Trophoblast cell (in vitro differentiated cells and primary cell): ENCODE results near the gene RASSF5.

Experiments
- DNase-seq, 2 donors: peaks; one replicate each; pipeline ENCODE4 v3.0.0-alpha.2; 2016
- H2AFZ ChIP-seq: 2 replicates; pipeline ENCODE4 v1.6.1; 2013; ENCODE audit warnings: low read length, moderate library complexity, mild to moderate bottlenecking; ENCODE audit not compliant: insufficient read depth, poor library complexity
- H2AK5ac ChIP-seq: 2 replicates; pipeline ENCODE4 v1.6.1; 2013; ENCODE audit warnings: mild to moderate bottlenecking, low read length
- H2BK120ac ChIP-seq: 2 replicates; pipeline ENCODE4 v1.6.1; 2013; ENCODE audit warnings: low read length, mild to moderate bottlenecking, moderate library complexity; ENCODE audit not compliant: insufficient read depth, poor library complexity
- H2BK12ac ChIP-seq: 2 replicates; pipeline ENCODE4 v1.6.1; 2013; ENCODE audit warnings: mild to moderate bottlenecking, low read length, moderate library complexity
- H2BK5ac ChIP-seq: 2 replicates; pipeline ENCODE4 v1.6.1; 2013; ENCODE audit warnings: low read length, low read depth, moderate library complexity, mild to moderate bottlenecking; ENCODE audit not compliant: poor library complexity
- H3K14ac ChIP-seq: 2 replicates; pipeline ENCODE4 v1.6.1; 2013; ENCODE audit warnings: mild to moderate bottlenecking, low read length
- H3K18ac ChIP-seq: 2 replicates; pipeline ENCODE4 v1.6.1; 2013; ENCODE audit warnings: mild to moderate bottlenecking, low read length
- H3K23ac ChIP-seq: 2 replicates; pipeline ENCODE4 v1.6.1; 2013; ENCODE audit warnings: low read length
- H3K27ac ChIP-seq: 2 replicates; pipeline ENCODE4 v1.5.1; 2013; ENCODE audit warnings: low read depth, mild to moderate bottlenecking, inconsistent platforms, low read length, moderate library complexity
- H3K27me3 ChIP-seq: 2 replicates; pipeline ENCODE4 v1.6.1; 2013; ENCODE audit warnings: inconsistent platforms, mild to moderate bottlenecking, low read length, moderate library complexity; ENCODE audit not compliant: insufficient read depth
- H3K36me3 ChIP-seq, 2 experiments: 1 replicate in 1 of 2; 2 replicates in 1 of 2; pipeline ENCODE4 v1.6.1; 2013; ENCODE audit warnings: low read length in 2 of 2, mild to moderate bottlenecking in 2 of 2, moderate library complexity in 1 of 2; ENCODE audit not compliant: insufficient read depth in 2 of 2, control insufficient read depth in 1 of 2
- H3K4ac ChIP-seq: 2 replicates; pipeline ENCODE4 v1.6.1; 2013; ENCODE audit warnings: low read depth, mild to moderate bottlenecking, low read length, moderate library complexity
- H3K4me1 ChIP-seq, 2 experiments: 1 replicate in 1 of 2; 2 replicates in 1 of 2; pipeline ENCODE4 v1.6.1; 2013; ENCODE audit warnings: low read length in 2 of 2, mild to moderate bottlenecking in 2 of 2, moderate library complexity in 1 of 2; ENCODE audit not compliant: insufficient read depth in 2 of 2, control insufficient read depth in 1 of 2
- H3K4me2 ChIP-seq: 2 replicates; pipeline ENCODE4 v1.6.1; 2013; ENCODE audit warnings: inconsistent platforms, mild to moderate bottlenecking, low read length, moderate library complexity
- H3K4me3 ChIP-seq: 2 replicates; pipeline ENCODE4 v1.5.1; 2013; ENCODE audit warnings: mild to moderate bottlenecking, low read depth, low read length, inconsistent platforms
- H3K79me1 ChIP-seq: one replicate; pipeline ENCODE4 v1.6.1; 2013; ENCODE audit warnings: low read length
- H3K79me2 ChIP-seq: 2 replicates; pipeline ENCODE4 v1.6.1; 2013; ENCODE audit warnings: low read length, mild to moderate bottlenecking; ENCODE audit not compliant: control insufficient read depth, insufficient read depth, poor library complexity
- H3K9ac ChIP-seq: 2 replicates; pipeline ENCODE4 v1.6.1; 2013; ENCODE audit warnings: mild to moderate bottlenecking, low read length
- H3K9me3 ChIP-seq: 2 replicates; pipeline ENCODE4 v1.6.1; 2013; ENCODE audit warnings: low read depth, mild to moderate bottlenecking, control low read depth, inconsistent platforms, low read length; ENCODE audit not compliant: insufficient read depth
- H4K12ac ChIP-seq: 2 replicates; pipeline ENCODE4 v1.6.1; 2013; ENCODE audit warnings: low read depth, mild to moderate bottlenecking, low read length, moderate library complexity
- H4K8ac ChIP-seq: 2 replicates; pipeline ENCODE4 v1.6.1; 2013; ENCODE audit warnings: low read depth, mild to moderate bottlenecking, low read length, moderate library complexity
- H4K91ac ChIP-seq: one replicate; pipeline ENCODE4 v1.6.1; 2013; ENCODE audit warnings: low read depth, mild to moderate bottlenecking, low read length, moderate library complexity
- WGBS: extraction: QIAGEN DNeasy Blood & Tissue Kit; methylation state at CpG from one replicate; pipeline ENCODE4 v1.1.7; 2013; ENCODE audit warnings: missing lambda C conversion rate; ENCODE audit not compliant: insufficient read length, insufficient coverage; ENCODE audit errors: extremely low coverage; 5-methylcytosine and 5-hydroxymethylcytosine counted together

Gene RASSF5

GRCh38 chr1:206486995-206487788 lies 20.1 kb upstream of the RASSF5 start:
- Histone ChIP-seq H3K27ac (no peak overlapping the region), H3K4ac (no peak overlapping the region), H3K36me3 (peaks cover 2 to 4% of the 10 kb centered on the region in 2 experiments), H3K23ac (no peak overlapping the region), H3K79me1 (no peaks in the 10 kb centered on the region), H3K4me2 (no peak overlapping the region), H3K4me1 (no peaks in the 10 kb centered on the region), H2BK12ac (no peak overlapping the region), H3K9me3 (no peaks in the 10 kb centered on the region), H3K27me3 (no peaks in the 10 kb centered on the region), H2BK120ac (no peak overlapping the region), H3K14ac (no peak overlapping the region), H4K12ac (no peak overlapping the region), H4K8ac (no peak overlapping the region), H3K18ac (no peak overlapping the region), H3K4me3 (no peak overlapping the region), H2BK5ac (no peak overlapping the region), H3K9ac (no peak overlapping the region), H4K91ac (no peak overlapping the region), H2AFZ (no peak overlapping the region), H3K79me2 (no peaks in the 10 kb centered on the region), H2AK5ac (no peak overlapping the region)
- no peak for DNase-seq
- no CpG with 5 or more reads among the region's 15 CpGs for WGBS

DNA sequence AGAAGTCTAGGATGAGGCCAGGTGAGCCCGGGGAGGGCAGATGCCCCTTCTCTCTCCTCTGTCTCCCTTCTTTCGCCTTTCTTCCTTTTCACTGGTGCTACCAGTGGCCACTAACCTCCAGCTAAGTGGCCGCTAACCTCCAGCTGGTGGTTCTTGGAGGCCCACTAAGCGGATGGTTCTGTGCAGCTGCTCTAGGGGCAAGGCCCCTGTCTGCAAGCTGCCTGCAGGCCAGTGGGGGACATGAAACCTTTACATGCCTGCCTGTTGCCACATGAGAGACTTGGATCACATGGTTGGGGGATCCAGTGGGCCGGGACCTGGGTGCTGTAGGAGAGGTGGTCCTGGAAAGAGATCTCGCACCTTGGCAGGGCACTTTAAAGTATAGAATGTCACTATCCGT lies 19.4 kb upstream of the RASSF5 start:
- H3K27me3 ChIP-seq = no peaks in the 10 kb centered on the region
- H3K4me1 ChIP-seq = no peaks in the 10 kb centered on the region
- H4K91ac ChIP-seq = no peak overlapping the region
- H2AK5ac ChIP-seq = no peak overlapping the region
- no peaks in the 10 kb centered on the region for H3K79me2 ChIP-seq
- H3K4ac ChIP-seq = no peak overlapping the region
- no peaks in the 10 kb centered on the region for H3K79me1 ChIP-seq
- no peak overlapping the region for H3K4me2 ChIP-seq
- no peaks in the 10 kb centered on the region for H3K9me3 ChIP-seq
- no peak overlapping the region for H2BK5ac ChIP-seq
- no peak overlapping the region for H4K8ac ChIP-seq
- WGBS = no CpG with 5 or more reads among the region's 7 CpGs
- H3K9ac ChIP-seq = no peak overlapping the region
- no peak overlapping the region for H3K4me3 ChIP-seq
- DNase-seq = no peak
- no peak overlapping the region for H3K27ac ChIP-seq
- H4K12ac ChIP-seq = no peak overlapping the region
- no peak overlapping the region for H3K18ac ChIP-seq
- no peak overlapping the region for H2AFZ ChIP-seq
- no peak overlapping the region for H2BK120ac ChIP-seq
- H2BK12ac ChIP-seq = no peak overlapping the region
- H3K36me3 ChIP-seq = peaks cover 2 to 4% of the 10 kb centered on the region in 2 experiments
- no peak overlapping the region for H3K14ac ChIP-seq
- H3K23ac ChIP-seq = no peak overlapping the region

DNA sequence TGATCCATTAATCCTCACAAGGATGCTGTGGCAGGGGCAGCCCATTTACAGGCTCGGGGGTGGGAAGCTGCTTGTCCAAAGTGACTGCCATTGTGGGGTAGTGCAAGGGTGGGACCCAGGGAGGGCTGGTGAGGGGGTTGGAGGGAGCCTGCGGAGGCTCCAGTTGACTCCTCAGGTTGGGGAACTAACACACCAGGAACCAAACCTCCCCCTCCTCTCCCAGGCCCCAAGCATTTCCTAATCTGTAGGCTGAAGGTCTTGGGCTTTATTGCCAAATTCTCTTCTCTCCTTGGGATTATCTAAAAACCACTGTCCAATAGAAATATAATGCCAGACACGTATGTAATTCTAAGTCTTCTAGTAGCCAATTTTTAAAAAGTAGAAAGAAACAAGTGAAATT lies 18.9 kb upstream of the RASSF5 start:
- no CpG with 5 or more reads among the region's 3 CpGs for whole genome bisulfite sequencing
- Histone ChIP-seq H3K4me2 (no peak overlapping the region), H2AK5ac (no peak overlapping the region)

GRCh38 chr1:206489980-206490770 lies 17.2 kb upstream of the RASSF5 start:
- H2AK5ac ChIP-seq = no peak overlapping the region
- no peak overlapping the region for H4K8ac ChIP-seq
- no peaks in the 10 kb centered on the region for H3K27me3 ChIP-seq
- H4K91ac ChIP-seq = no peak overlapping the region
- no peaks in the 10 kb centered on the region for H3K79me1 ChIP-seq
- no peak overlapping the region for H2AFZ ChIP-seq
- no peak overlapping the region for H3K4me3 ChIP-seq
- no CpG with 5 or more reads among the region's 22 CpGs for WGBS
- no peak overlapping the region for H3K23ac ChIP-seq
- H2BK120ac ChIP-seq = no peak overlapping the region
- no peak overlapping the region for H2BK12ac ChIP-seq
- no peak overlapping the region for H3K14ac ChIP-seq
- no peak overlapping the region for H3K9ac ChIP-seq
- DNase-seq = peak; percentile 52 to 74
- no peaks in the 10 kb centered on the region for H3K9me3 ChIP-seq
- peaks cover 2 to 10% of the 10 kb centered on the region in 2 experiments for H3K36me3 ChIP-seq
- H3K4me1 ChIP-seq = no peaks in the 10 kb centered on the region
- H2BK5ac ChIP-seq = no peak overlapping the region
- H4K12ac ChIP-seq = no peak overlapping the region
- H3K27ac ChIP-seq = no peak overlapping the region
- H3K4me2 ChIP-seq = no peak overlapping the region
- H3K79me2 ChIP-seq = no peaks in the 10 kb centered on the region
- H3K18ac ChIP-seq = no peak overlapping the region
- H3K4ac ChIP-seq = no peak overlapping the region

More for the DNA sequence above, 18.9 kb upstream of the RASSF5 start:
- Histone ChIP-seq H3K4me3 (no peak overlapping the region), H3K4me1 (no peaks in the 10 kb centered on the region), H2BK5ac (no peak overlapping the region), H4K91ac (no peak overlapping the region), H3K9me3 (no peaks in the 10 kb centered on the region), H2AFZ (no peak overlapping the region), H3K4ac (no peak overlapping the region), H3K79me2 (no peaks in the 10 kb centered on the region), H3K14ac (no peak overlapping the region), H3K27ac (no peak overlapping the region), H3K79me1 (no peaks in the 10 kb centered on the region), H2BK120ac (no peak overlapping the region), H3K36me3 (peaks cover 2 to 4% of the 10 kb centered on the region in 2 experiments), H3K23ac (no peak overlapping the region), H3K27me3 (no peaks in the 10 kb centered on the region), H4K12ac (no peak overlapping the region), H3K18ac (no peak overlapping the region), H2BK12ac (no peak overlapping the region), H4K8ac (no peak overlapping the region), H3K9ac (no peak overlapping the region)
- no peak for DNase-seq
